ENCODE data around the gene TUBA3C. TPM values are rescaled to one million over a fixed set of nuclear protein-coding genes. Genes with fewer than 3 reads are reported as not detected.

TUBA3C gene
- total RNA-seq, 1 donor from 2014 or later: not detected

DNA sequence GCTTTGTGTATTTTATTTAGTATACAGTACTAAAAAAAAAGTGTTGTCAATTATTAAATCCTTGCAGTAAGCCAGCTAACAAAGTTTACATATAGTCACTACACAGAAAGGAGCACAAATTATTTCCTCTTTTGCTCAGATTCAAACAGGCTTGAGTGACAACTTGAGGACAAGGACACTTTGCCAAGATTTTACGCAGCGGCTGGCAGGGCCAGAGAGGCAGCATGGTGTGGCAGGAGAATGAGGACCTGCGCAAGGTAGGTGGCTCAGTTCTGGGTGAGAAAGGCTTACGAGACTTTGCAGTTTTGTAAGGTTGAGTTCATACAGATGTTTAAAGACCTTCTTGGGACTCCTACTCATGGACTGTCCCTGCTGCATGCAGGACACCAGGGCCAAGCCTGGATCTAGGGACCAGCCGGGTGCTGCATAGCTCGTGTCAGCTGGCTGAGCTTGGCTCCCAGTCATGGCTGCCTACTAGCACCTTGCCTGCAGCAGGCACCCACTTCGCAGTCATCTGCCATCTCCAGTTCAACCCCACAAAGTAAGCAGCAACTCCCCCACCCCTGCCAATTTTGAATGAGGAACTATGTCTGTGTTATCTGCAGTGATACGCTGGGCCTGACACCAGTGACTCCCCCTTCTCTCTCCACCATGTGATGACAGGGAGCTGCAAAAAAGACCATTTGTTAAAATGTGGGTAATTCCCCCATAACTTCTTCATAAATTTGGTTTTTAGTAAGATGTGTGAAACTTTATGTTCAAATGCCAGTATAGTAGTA is 3.7 kb upstream of the TUBA3C start:
- H3K9me3 Mint-ChIP-seq (ENCODE audit: unreplicated experiment): peaks cover 17% of the 10 kb centered on the region
- TF ChIP-seq, protein P1, sequence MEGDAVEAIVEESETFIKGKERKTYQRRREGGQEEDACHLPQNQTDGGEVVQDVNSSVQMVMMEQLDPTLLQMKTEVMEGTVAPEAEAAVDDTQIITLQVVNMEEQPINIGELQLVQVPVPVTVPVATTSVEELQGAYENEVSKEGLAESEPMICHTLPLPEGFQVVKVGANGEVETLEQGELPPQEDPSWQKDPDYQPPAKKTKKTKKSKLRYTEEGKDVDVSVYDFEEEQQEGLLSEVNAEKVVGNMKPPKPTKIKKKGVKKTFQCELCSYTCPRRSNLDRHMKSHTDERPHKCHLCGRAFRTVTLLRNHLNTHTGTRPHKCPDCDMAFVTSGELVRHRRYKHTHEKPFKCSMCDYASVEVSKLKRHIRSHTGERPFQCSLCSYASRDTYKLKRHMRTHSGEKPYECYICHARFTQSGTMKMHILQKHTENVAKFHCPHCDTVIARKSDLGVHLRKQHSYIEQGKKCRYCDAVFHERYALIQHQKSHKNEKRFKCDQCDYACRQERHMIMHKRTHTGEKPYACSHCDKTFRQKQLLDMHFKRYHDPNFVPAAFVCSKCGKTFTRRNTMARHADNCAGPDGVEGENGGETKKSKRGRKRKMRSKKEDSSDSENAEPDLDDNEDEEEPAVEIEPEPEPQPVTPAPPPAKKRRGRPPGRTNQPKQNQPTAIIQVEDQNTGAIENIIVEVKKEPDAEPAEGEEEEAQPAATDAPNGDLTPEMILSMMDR (IDR thresholded peaks at IDR 0.05; ENCODE audit: partially characterized antibody, unreplicated experiment): no peak
- H3K4me3 Mint-ChIP-seq (ENCODE audit: unreplicated experiment): no peak overlapping the region
- no peaks in the 10 kb centered on the region for H3K4me1 Mint-ChIP-seq (ENCODE audit: low read depth, unreplicated experiment)
- no peak overlapping the region for H3K27ac Mint-ChIP-seq (ENCODE audit: unreplicated experiment)
- DNase-seq: no peak
- peaks cover 3% of the 10 kb centered on the region for H3K36me3 Mint-ChIP-seq (ENCODE audit: unreplicated experiment)
- peaks cover 5% of the 10 kb centered on the region for H3K27me3 Mint-ChIP-seq (ENCODE audit: unreplicated experiment)

DNA sequence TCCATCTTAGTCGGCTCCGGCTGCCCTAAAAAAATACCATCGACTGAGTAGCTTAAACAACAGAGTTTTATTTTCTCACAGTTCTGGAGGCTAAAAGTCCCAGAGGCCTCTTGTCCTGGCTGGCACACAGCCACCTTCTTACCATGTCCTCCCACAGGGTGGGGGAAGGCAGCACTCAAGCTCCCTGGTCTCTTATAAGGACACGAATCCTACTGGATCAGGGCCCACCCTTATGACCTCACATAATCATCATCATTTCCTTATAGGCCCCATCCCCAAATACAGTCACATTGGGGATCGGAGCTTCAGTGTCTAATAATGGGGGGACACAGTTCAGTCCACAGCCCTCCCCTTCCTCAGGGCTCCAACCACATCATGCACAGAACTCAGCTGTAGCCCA is 2.6 kb upstream of the TUBA3C start:
- Mint-ChIP-seq H3K27ac (ENCODE audit: unreplicated experiment) (no peak overlapping the region), H3K9me3 (ENCODE audit: unreplicated experiment) (peaks cover 26% of the 10 kb centered on the region), H3K4me1 (ENCODE audit: low read depth, unreplicated experiment) (no peaks in the 10 kb centered on the region), H3K36me3 (ENCODE audit: unreplicated experiment) (peaks cover 3% of the 10 kb centered on the region), H3K27me3 (ENCODE audit: unreplicated experiment) (peaks cover 4% of the 10 kb centered on the region), H3K4me3 (ENCODE audit: unreplicated experiment) (no peak overlapping the region)
- TF ChIP-seq, protein P1 (IDR thresholded peaks at IDR 0.05; ENCODE audit: partially characterized antibody, unreplicated experiment): no peak
- no peak for DNase-seq

DNA sequence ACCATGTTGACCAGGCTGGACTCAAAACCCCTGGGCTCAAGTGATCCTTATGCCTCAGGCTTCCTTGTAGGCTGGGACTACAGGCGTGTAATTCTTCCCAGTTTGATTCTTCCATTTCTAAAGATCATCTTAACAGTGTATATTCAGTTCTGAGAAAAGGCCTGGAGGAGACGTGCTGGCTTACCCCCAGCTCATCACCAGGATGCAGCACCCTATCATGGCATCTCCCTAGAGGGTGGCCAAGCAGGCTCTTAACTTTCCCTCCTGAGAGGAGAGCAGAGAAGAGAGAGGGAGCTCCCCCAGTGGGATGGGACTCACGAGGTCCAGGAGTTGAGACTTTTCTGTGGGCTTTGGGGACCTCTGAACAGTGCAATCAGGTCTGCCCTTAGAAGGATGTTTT is 2.1 kb upstream of the TUBA3C start:
- peaks cover 29% of the 10 kb centered on the region for H3K9me3 Mint-ChIP-seq (ENCODE audit: unreplicated experiment)
- peaks cover 4% of the 10 kb centered on the region for H3K27me3 Mint-ChIP-seq (ENCODE audit: unreplicated experiment)
- TF ChIP-seq, protein P1 (IDR thresholded peaks at IDR 0.05; ENCODE audit: partially characterized antibody, unreplicated experiment): no peak
- DNase-seq: no peak
- H3K27ac Mint-ChIP-seq (ENCODE audit: unreplicated experiment): no peak overlapping the region
- peaks cover 3% of the 10 kb centered on the region for H3K36me3 Mint-ChIP-seq (ENCODE audit: unreplicated experiment)
- H3K4me3 Mint-ChIP-seq (ENCODE audit: unreplicated experiment): no peak overlapping the region
- no peaks in the 10 kb centered on the region for H3K4me1 Mint-ChIP-seq (ENCODE audit: low read depth, unreplicated experiment)

DNA sequence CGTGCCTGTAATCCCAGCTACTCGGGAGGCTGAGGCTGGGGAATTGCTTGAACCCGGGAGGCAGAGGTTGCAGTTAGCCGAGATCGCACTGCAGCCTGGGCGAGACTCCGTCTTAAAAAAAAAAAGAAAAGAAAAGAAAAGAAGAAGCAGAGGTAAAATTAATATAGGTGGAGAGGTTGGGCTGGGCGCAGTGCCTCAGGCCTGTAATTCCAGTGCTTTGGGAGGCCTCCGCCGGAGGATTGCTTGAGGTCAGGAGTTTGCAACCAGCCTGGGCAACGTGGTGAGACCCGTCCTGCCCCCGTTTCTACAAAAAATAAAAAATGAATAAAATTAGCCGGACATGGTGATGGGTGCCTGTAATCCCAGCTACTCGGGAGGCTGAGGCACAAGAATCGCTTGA is 912 bp upstream of the TUBA3C start:
- H3K27me3 Mint-ChIP-seq (ENCODE audit: unreplicated experiment): peaks cover 1% of the 10 kb centered on the region
- no peaks in the 10 kb centered on the region for H3K4me1 Mint-ChIP-seq (ENCODE audit: low read depth, unreplicated experiment)
- H3K27ac Mint-ChIP-seq (ENCODE audit: unreplicated experiment): no peak overlapping the region
- no peak overlapping the region for H3K4me3 Mint-ChIP-seq (ENCODE audit: unreplicated experiment)
- TF ChIP-seq, protein P1 (IDR thresholded peaks at IDR 0.05; ENCODE audit: partially characterized antibody, unreplicated experiment): no peak
- H3K9me3 Mint-ChIP-seq (ENCODE audit: unreplicated experiment): peaks cover 31% of the 10 kb centered on the region
- no peak for DNase-seq
- H3K36me3 Mint-ChIP-seq (ENCODE audit: unreplicated experiment): peaks cover 3% of the 10 kb centered on the region

DNA sequence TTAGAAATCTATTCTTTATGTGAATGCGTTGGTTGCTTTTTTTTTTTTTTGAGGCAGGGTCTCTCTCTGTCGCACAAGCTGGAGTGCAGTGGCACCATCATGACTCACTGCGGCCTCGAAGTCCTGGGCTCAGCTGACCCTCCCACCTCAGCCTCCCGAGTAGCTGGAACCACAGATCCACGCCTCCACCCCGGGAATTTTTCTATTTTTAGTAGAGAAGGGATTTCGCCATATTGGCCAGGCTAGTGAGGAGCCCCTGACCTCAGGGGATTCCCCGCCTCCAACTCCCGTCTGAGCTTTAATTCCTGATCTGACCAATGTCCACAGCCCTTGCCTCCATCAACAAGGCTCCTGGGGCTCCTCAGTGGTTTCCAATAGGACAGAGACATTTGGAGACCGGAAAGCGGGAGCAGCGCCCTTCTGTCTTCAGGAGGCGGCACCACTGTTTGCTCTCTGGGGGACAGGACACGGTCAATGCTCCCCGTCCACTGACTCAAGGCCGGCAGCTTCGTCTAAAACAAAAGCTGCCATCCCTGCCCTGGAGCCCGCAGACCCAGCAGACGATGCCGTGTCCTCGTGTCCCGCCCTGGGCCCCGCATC is 503 bp downstream of the TUBA3C start:
- DNase-seq: no peak
- H3K4me1 Mint-ChIP-seq (ENCODE audit: low read depth, unreplicated experiment): no peaks in the 10 kb centered on the region
- no peak overlapping the region for H3K27ac Mint-ChIP-seq (ENCODE audit: unreplicated experiment)
- TF ChIP-seq, protein P1 (IDR thresholded peaks at IDR 0.05; ENCODE audit: partially characterized antibody, unreplicated experiment): no peak
- peaks cover 29% of the 10 kb centered on the region for H3K9me3 Mint-ChIP-seq (ENCODE audit: unreplicated experiment)
- H3K36me3 Mint-ChIP-seq (ENCODE audit: unreplicated experiment): no peaks in the 10 kb centered on the region
- H3K4me3 Mint-ChIP-seq (ENCODE audit: unreplicated experiment): no peak overlapping the region
- peaks cover 1% of the 10 kb centered on the region for H3K27me3 Mint-ChIP-seq (ENCODE audit: unreplicated experiment)
